Measurements from ENCODE around the gene BTBD17.

The BTBD17 gene

GRCh38 chr17:74354123-74354522 lies 7.5 kb downstream of the BTBD17 start:
- no peak overlapping the region for H3K4me3 ChIP-seq (ENCODE audit: control insufficient read depth, low read depth, low read length)
- no peak for TF ChIP-seq CTCF (IDR thresholded peaks at IDR 0.05; ENCODE audit: control insufficient read depth, insufficient read depth, low read depth, low read length, missing control alignments)
- DNase-seq (ENCODE audit: low read depth): no peak

GRCh38 chr17:74353446-74354060 lies 8.1 kb downstream of the BTBD17 start:
- no peak overlapping the region for H3K4me3 ChIP-seq (ENCODE audit: control insufficient read depth, low read depth, low read length)
- no peak for DNase-seq (ENCODE audit: low read depth)
- no peak for TF ChIP-seq CTCF (IDR thresholded peaks at IDR 0.05; ENCODE audit: control insufficient read depth, insufficient read depth, low read depth, low read length, missing control alignments)

GRCh38 chr17:74351552-74352210 lies 10.0 kb downstream of the BTBD17 start:
- no peak for DNase-seq (ENCODE audit: low read depth)
- no peak overlapping the region for H3K4me3 ChIP-seq (ENCODE audit: control insufficient read depth, low read depth, low read length)
- no peak for TF ChIP-seq CTCF (IDR thresholded peaks at IDR 0.05; ENCODE audit: control insufficient read depth, insufficient read depth, low read depth, low read length, missing control alignments)

- TF ChIP-seq CTCF (IDR thresholded peaks at IDR 0.05; ENCODE audit: control insufficient read depth, insufficient read depth, low read depth, low read length, missing control alignments): no peak
Observed at GRCh38 chr17:74350486-74350885, 11.2 kb downstream of the BTBD17 start.

GRCh38 chr17:74349120-74349519 lies 12.5 kb downstream of the BTBD17 start:
- DNase-seq (ENCODE audit: low read depth): no peak
- H3K4me3 ChIP-seq (ENCODE audit: control insufficient read depth, low read depth, low read length): no peak overlapping the region
- TF ChIP-seq CTCF (IDR thresholded peaks at IDR 0.05; ENCODE audit: control insufficient read depth, insufficient read depth, low read depth, low read length, missing control alignments): no peak

More at GRCh38 chr17:74350486-74350885, 11.2 kb downstream of the BTBD17 start:
- no peak for DNase-seq (ENCODE audit: low read depth)
- H3K4me3 ChIP-seq (ENCODE audit: control insufficient read depth, low read depth, low read length): no peak overlapping the region

- H3K4me3 ChIP-seq (ENCODE audit: control insufficient read depth, low read depth, low read length): no peak overlapping the region
- no peak for DNase-seq (ENCODE audit: low read depth)
- no peak for TF ChIP-seq CTCF (IDR thresholded peaks at IDR 0.05; ENCODE audit: control insufficient read depth, insufficient read depth, low read depth, low read length, missing control alignments)
Observed at GRCh38 chr17:74347646-74348045, 14.0 kb downstream of the BTBD17 start.

Measured in AG09309 (cell line).